ENCODE results near the gene OSBP. TPM values are rescaled to one million over a fixed set of nuclear protein-coding genes. Genes with fewer than 3 reads are reported as not detected.

Gene OSBP, protein sequence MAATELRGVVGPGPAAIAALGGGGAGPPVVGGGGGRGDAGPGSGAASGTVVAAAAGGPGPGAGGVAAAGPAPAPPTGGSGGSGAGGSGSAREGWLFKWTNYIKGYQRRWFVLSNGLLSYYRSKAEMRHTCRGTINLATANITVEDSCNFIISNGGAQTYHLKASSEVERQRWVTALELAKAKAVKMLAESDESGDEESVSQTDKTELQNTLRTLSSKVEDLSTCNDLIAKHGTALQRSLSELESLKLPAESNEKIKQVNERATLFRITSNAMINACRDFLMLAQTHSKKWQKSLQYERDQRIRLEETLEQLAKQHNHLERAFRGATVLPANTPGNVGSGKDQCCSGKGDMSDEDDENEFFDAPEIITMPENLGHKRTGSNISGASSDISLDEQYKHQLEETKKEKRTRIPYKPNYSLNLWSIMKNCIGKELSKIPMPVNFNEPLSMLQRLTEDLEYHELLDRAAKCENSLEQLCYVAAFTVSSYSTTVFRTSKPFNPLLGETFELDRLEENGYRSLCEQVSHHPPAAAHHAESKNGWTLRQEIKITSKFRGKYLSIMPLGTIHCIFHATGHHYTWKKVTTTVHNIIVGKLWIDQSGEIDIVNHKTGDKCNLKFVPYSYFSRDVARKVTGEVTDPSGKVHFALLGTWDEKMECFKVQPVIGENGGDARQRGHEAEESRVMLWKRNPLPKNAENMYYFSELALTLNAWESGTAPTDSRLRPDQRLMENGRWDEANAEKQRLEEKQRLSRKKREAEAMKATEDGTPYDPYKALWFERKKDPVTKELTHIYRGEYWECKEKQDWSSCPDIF
- 34.4 and 50.2 TPM in 2 replicates for total RNA-seq

DNA sequence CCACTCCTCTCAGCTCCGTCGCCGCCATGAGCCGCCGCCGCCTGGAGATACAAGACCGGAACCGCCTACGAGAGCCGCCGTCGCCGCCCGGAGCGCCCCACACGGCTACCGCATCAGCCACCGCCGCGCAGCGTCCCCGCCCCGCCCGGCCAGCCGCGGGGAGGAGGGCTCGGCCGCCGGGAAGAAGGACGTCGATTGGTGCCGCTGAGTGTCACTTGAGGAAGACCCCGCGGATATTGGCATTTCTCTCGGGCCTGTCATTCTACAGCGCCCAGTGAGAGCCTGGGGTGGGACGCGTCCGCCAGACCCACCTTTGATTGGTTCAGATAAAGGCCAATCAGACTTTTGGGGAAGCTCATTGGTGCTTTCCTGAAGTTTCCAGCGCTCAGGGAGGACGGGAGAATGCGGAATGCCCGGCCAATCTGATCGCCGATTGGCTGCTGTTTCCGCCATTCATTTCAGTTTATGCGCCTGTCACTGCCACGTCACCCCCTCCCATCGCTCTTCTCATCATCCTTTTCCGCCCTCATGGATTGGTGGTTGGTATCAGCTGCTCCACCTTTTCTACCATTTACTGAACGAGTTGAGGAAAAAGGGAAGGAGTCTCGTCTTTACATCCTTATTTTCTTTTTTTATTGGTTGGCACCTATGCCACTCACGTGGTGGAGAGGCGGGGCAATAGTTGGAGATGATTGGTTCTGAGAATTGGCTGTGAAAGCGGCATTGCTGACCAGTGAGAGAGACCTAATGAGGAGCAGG lies at the start of gene OSBP:
Gene OSBP (minus strand): TSS at position 138 of the 759 bp plus-strand sequence. CDS start 110 bp downstream, at position 28.

Other genes starting within 250 kb of the OSBP start
- gene OR5A2, start 189.4 kb downstream of the OSBP start, total RNA-seq, result not detected in 2 replicates
- gene OR5A1, start 179.3 kb downstream of the OSBP start, total RNA-seq, result not detected in 2 replicates
- gene OR4D6, start 158.8 kb downstream of the OSBP start, total RNA-seq, result not detected in 2 replicates
- not detected in 2 replicates for gene OR4D10, start 142.5 kb downstream of the OSBP start, total RNA-seq
- gene OR4D11, start 112.2 kb downstream of the OSBP start, total RNA-seq, result not detected in 2 replicates
- gene OR4D9, start 104.2 kb downstream of the OSBP start, total RNA-seq, result not detected in 2 replicates
- gene PATL1, start 53.3 kb upstream of the OSBP start, total RNA-seq, result 8.4 and 11.6 TPM in 2 replicates
- gene OR10V1, start 98.1 kb upstream of the OSBP start, total RNA-seq, result not detected in 2 replicates
- gene STX3, start 139.6 kb upstream of the OSBP start, total RNA-seq, result 19.0 and 20.2 TPM in 2 replicates
- gene MRPL16, start 195.0 kb upstream of the OSBP start, total RNA-seq, result 35.7 and 52.7 TPM in 2 replicates
- gene CBLIF, start 229.7 kb upstream of the OSBP start, total RNA-seq, result not detected in 2 replicates